Ovary (tissue), 3 donors: Measurements from ENCODE around the gene KCNAB2.

Source experiments
- CTCF ChIP-seq, 3 donors: fragments of 450-650 bp in 2 of 3; fragments of 200-600 bp in 1 of 3; IDR thresholded peaks; one replicate each; pipeline versions ENCODE4 v1.5.1 to v1.8.0; 2016 to 2022; ENCODE audit warnings: antibody characterized with exemption in 3 of 3, mild to moderate bottlenecking in 1 of 3
- POLR2A ChIP-seq: fragments of 450-650 bp; IDR thresholded peaks from one replicate; pipeline ENCODE4 v1.6.1; 2017; ENCODE audit warnings: antibody characterized with exemption, mild to moderate bottlenecking, moderate library complexity
- donor health status: DM: no; HTN: no; CAD: no.

- TF ChIP-seq CTCF (IDR thresholded peaks at IDR 0.05) (no peak), POLR2A (no peak)
Observed at GRCh38 chr1:6112690-6113005, 67.0 kb downstream of the KCNAB2 start.
